WERI-Rb-1 (cell line): ENCODE data around the gene PLG.
"Not testable (repeated sequence)": the region's sequence is repeated elsewhere in the genome, so short reads cannot be mapped to it uniquely, and the experiment has no call there.

Source experiments
- DNase-seq: peaks from one replicate; pipeline ENCODE4 v3.0.0-alpha.2; 2020
- H3K27ac ChIP-seq: fragments of 250-450 bp; sonication (Bioruptor Pico); 2 replicates; pipeline ENCODE4 v1.5.1; 2020; ENCODE audit warnings: mild to moderate bottlenecking, moderate library complexity
- H3K27me3 ChIP-seq: fragments of 250-450 bp; sonication (Bioruptor Pico); 2 replicates; pipeline ENCODE4 v1.5.1; 2021; ENCODE audit warnings: mild to moderate bottlenecking, low read depth, moderate library complexity; ENCODE audit not compliant: insufficient read depth, severe bottlenecking
- H3K36me3 ChIP-seq: fragments of 250-450 bp; sonication (Bioruptor Pico); 2 replicates; pipeline ENCODE4 v1.5.1; 2020; ENCODE audit warnings: mild to moderate bottlenecking, moderate library complexity
- H3K4me3 ChIP-seq: 2 replicates; pipeline ENCODE4 v1.5.1; 2011; ENCODE audit warnings: low read depth, mild to moderate bottlenecking, control low read depth, low read length
- H3K9me3 ChIP-seq: fragments of 250-450 bp; sonication (Bioruptor Pico); 2 replicates; pipeline ENCODE4 v1.5.1; 2021; ENCODE audit warnings: mild to moderate bottlenecking, moderate library complexity; ENCODE audit not compliant: severe bottlenecking
- TF ChIP-seq, protein P1 (sequence below): IDR thresholded peaks from 2 replicates; pipeline ENCODE4 v1.5.1; 2011; ENCODE audit warnings: low read depth, mild to moderate bottlenecking, control low read depth, inconsistent platforms, low read length

Gene PLG

DNA sequence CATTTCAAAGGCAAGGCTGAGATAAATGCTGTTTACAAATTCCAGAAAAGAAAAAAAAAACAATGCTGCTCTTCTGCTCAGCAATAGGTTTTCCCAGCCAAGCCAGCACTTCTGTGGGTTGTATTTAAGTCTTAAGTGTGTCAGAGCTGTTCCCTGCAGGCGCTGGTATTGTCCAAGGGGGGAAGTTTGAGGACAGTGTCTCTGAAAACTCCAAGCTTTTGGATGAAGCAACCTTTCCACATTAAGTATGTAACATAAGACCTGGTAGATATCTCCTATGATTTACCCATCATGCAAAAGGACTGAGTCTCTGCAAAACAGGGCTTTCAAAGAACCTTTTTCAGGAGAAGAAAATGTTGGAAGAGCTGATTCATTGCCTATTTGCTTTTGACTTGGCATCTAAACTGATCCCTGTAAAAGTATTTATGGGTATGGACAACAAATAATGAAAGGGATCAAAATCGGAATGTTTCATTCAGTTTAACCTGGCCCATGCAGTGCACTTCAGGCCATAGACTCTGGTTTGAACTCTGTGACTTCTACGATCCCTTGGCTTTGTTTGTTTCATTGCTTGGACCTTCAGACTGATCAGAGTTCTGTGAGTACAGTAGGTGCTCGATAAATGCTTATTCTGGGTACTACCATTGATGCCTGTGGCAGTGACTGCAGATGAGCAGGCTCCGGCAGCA, 16.1 kb upstream of the PLG start:
- no peak for DNase-seq
- Histone ChIP-seq H3K9me3 (no peaks in the 10 kb centered on the region), H3K27me3 (peaks cover 33% of the 10 kb centered on the region), H3K36me3 (no peaks in the 10 kb centered on the region), H3K27ac (no peak overlapping the region), H3K4me3 (no peak overlapping the region)
- TF ChIP-seq, protein P1, sequence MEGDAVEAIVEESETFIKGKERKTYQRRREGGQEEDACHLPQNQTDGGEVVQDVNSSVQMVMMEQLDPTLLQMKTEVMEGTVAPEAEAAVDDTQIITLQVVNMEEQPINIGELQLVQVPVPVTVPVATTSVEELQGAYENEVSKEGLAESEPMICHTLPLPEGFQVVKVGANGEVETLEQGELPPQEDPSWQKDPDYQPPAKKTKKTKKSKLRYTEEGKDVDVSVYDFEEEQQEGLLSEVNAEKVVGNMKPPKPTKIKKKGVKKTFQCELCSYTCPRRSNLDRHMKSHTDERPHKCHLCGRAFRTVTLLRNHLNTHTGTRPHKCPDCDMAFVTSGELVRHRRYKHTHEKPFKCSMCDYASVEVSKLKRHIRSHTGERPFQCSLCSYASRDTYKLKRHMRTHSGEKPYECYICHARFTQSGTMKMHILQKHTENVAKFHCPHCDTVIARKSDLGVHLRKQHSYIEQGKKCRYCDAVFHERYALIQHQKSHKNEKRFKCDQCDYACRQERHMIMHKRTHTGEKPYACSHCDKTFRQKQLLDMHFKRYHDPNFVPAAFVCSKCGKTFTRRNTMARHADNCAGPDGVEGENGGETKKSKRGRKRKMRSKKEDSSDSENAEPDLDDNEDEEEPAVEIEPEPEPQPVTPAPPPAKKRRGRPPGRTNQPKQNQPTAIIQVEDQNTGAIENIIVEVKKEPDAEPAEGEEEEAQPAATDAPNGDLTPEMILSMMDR, result no peak

DNA sequence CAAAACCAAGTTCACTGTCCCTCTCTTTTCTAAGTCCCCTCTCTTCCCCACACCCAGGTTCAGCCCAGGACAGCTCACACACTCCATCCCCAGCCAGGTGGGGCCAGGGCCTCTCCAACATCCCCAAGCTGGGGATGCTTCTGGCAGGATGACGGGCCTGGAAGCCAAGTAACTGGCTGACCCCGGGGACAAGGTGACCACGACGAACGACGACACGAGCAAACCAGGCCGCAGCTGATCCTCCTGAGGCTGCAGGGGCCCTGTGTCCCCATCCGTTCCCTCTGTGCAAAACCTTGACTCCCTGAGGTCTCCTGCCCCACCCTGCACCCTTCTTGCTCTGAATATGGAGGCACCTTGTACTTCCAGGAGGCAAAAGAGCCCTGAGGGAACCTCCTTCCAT, 11.6 kb upstream of the PLG start:
- Histone ChIP-seq H3K36me3 (no peaks in the 10 kb centered on the region), H3K27ac (no peak overlapping the region), H3K4me3 (no peak overlapping the region), H3K27me3 (peaks cover 48% of the 10 kb centered on the region), H3K9me3 (no peaks in the 10 kb centered on the region)
- no peak for DNase-seq
- TF ChIP-seq, protein P1, result no peak

DNA sequence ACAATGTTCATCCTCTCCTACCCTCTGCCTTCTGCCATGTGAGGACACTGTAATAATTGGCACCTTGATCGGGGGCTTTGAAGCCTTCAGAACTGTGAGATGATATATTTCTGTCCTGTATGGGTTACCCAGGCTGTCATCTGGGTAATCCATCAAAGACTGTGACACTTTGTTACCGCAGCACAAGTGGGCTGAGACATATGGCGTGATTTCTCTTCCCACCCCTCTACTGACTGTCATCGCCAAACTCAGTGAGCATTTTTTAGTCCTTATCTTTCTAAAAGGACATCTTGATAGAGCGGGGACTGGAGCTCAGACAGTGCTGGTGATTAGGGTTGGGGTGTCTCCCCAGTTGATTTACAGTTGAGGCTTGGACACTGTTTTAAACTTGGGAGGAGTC, 10.4 kb upstream of the PLG start:
- Histone ChIP-seq H3K36me3 (no peaks in the 10 kb centered on the region), H3K27me3 (peaks cover 37% of the 10 kb centered on the region), H3K4me3 (no peak overlapping the region), H3K9me3 (no peaks in the 10 kb centered on the region), H3K27ac (no peak overlapping the region)
- no peak for DNase-seq
- TF ChIP-seq, protein P1, result no peak

DNA sequence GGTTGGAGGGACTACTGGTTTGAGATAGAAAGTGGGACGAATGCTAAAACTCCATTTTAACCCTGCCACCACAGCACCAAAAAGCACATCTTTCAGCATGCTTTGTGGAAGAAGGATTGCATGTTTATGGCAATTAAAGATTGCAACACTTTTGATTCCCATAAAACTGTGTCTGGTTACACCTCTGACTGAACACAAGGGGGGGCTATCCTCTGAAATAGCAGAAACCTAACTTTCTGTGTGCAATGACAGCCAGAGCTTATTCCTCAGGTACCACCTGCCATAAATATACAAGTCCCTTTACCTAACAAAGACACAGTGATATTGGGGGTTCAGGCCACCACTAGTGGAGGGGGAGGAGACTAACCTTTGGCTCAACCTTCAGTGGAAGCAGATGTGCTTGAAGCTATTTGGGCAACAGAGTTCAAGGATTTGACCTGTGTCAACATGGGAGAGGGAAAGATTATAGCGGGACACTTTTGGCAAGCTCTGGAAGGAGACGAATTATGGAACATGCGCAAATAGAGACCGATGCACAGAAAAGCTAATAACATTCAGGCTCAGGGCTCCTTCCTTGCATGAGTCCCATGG, 9.6 kb upstream of the PLG start:
- H3K4me3 ChIP-seq, result no peak overlapping the region
- H3K9me3 ChIP-seq, result no peaks in the 10 kb centered on the region
- TF ChIP-seq, protein P1, result peak; percentile 30
- no peak overlapping the region for H3K27ac ChIP-seq
- peaks cover 34% of the 10 kb centered on the region for H3K27me3 ChIP-seq
- no peaks in the 10 kb centered on the region for H3K36me3 ChIP-seq
- DNase-seq, result no peak

DNA sequence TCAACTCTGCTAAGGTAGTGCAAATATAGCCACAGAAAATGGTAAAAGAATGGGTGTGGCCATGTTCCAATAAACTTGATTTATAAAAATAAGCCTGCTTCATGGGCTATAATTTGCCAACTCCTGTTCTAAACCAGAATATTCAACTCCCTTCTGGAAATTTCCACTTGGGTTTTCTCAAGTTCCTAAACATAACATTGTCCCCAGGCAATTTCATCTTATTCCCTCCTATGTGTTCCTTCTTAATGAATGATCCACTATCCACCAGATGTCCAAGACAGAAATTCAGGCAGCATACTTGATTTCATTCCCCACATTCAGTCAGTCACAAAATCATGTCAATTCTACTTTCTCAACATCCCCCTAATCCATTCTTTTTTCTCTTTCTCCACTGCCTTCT, 7.0 kb upstream of the PLG start:
- H3K27me3 ChIP-seq, result peaks cover 20% of the 10 kb centered on the region
- not testable (repeated sequence) for H3K36me3 ChIP-seq, H3K4me3 ChIP-seq, H3K9me3 ChIP-seq, H3K27ac ChIP-seq, DNase-seq

DNA sequence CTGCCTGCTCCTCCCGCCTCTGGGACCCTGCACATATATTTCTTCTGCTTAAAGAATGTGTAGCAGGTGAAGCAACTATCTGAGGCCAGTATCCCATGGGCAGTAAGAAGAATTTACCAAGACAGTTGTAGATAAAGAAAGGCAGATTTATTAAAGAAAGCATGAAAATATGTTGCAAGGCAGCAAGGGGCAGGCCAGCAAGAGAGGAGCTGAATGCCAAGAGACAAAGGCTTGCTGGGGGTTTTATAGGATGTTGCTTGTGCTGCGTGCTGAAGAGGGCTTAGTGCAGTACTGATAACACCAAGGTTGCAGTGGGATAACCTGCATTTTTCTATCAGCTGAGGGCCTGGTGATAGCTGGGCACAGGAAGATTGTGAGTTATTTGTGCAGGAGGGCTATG, 6.4 kb upstream of the PLG start:
- not testable (repeated sequence) for H3K9me3 ChIP-seq, H3K36me3 ChIP-seq, DNase-seq, H3K27ac ChIP-seq, H3K4me3 ChIP-seq
- peaks cover 18% of the 10 kb centered on the region for H3K27me3 ChIP-seq

DNA sequence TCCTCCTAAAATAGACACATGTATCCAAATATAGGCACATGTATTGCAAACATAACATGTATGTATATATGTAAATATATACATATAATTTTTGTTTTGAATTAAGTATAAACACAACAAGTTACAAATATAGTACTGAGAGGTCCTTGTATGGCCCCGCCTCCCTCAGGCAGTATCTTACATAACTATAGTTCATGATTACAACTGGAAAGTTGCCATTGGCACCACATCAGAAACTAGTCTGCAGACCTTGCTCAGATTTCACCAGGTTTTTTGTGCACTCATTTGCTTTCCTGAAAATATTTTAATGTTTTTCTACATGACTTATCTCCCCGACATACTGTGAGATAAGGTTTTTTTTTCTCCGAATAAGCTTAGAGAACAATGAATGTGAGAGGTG, 5.2 kb upstream of the PLG start:
- H3K27ac ChIP-seq, H3K27me3 ChIP-seq, H3K9me3 ChIP-seq, H3K36me3 ChIP-seq, H3K4me3 ChIP-seq, DNase-seq: not testable (repeated sequence)
